Endometrial microvascular endothelial cells (primary cell): ENCODE results near the gene ADCK1. TPM values are rescaled to one million over a fixed set of nuclear protein-coding genes. Genes with fewer than 3 reads are reported as not detected.

Experiments used
- in situ Hi-C: cut with HindIII; loops from 2 replicates; pipeline ENCODE4 v1.10.0; 2017; ENCODE audit warnings: low sequenced_read_pairs, low pct_unique_long_range_greater_than_20kb; ENCODE audit errors: inconsistent ontology term
- total RNA-seq: library from RNA; depleted of rRNA; stranded (reverse); fragments of >200 nt; gene quantifications from one replicate; pipeline ENCODE4 v1.2.3, GENCODE V29; 2015; ENCODE audit errors: inconsistent ontology term

Gene ADCK1
- total RNA-seq, 1 donor from 2014 or later: 7.2 TPM

DNA sequence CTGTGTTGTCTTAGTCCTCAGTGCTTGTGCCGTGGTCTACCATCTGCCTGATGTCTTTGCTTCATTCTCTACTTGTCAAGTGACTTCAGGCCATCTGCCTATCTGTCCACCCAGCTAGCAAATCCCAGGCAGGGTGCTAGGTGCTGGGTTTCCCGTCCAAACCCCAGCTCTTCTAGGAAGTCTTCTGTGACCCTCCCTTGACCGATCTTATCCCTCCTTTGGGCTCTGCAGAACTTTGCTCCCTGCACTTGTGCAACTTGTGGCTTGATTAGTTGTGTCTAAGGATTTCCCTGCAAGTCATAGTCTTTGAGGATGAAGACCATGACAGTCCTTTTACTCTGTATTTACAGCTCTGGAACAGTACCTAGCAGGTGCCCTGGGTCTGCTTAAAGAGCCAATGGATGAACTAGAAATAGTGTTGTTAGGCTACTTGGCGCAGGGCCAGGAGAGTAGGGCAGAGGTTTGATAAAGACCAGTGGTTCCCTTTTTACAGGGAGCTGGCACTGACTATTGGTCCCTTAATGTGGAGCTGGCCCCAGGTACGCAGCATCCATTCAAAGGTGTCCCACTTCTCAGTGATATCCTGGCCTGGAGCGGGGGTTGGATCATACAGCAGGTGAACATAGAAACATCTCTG lies 60.1 kb downstream of the ADCK1 start:
- in situ Hi-C loops: no loop called here

- in situ Hi-C loops: no loop called here
Observed at GRCh38 chr14:77861201-77861600, 61.3 kb downstream of the ADCK1 start.

DNA sequence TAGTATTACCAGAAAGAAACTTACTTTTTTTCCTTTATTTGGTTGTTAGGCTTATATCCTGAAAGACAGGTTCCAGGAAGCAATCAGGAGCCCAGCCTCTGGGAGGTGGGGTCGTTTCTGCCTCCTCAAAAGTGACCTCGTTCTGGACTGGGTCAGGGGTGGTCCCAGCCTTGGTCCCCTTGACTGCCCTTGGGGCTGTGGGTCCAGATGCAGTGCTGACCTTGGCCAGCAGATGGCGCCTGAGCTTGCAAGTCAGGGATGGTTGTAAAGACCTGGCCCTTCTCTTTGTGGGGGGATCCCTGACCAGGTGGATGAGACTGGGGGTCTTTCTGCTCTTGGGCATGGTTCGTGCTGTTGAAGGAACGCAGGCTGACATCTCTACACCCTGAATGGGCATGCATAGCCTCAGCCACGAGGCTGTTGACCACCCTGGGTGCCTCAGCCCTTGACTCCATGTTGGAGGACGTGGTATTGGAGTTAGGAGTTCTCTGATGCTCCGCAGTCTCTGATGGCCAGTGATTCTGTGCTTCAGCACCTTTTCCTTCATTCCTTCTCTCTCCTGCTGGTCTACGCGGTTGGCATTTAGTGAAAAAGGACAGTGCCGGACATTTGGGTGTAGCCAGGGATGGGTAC lies 62.4 kb downstream of the ADCK1 start:
- in situ Hi-C loops: no loop called here

GRCh38 chr14:77864085-77864484 lies 64.2 kb downstream of the ADCK1 start:
- in situ Hi-C loops: no loop called here

GRCh38 chr14:77864580-77864979 lies 64.7 kb downstream of the ADCK1 start:
- in situ Hi-C loops: no loop called here

DNA sequence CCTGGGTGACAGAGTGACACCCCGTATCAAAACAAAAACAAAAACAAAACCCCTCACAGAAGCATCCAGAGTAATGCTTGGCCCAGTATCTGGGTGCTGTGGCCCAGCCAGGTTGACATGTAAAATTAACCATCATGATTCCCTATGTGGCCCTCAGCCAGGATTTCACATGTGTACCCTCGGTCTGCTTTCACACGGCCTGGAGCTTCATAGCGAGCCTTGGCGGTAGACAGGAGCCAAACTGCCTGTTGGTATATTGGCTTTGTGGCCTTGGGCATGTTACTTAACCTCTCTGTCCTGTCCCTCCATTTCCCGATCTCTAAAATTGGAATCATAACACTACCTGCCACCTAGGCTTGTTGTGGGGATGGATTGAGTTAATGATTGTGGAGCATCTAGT lies 65.5 kb downstream of the ADCK1 start:
- in situ Hi-C loops: no loop called here

DNA sequence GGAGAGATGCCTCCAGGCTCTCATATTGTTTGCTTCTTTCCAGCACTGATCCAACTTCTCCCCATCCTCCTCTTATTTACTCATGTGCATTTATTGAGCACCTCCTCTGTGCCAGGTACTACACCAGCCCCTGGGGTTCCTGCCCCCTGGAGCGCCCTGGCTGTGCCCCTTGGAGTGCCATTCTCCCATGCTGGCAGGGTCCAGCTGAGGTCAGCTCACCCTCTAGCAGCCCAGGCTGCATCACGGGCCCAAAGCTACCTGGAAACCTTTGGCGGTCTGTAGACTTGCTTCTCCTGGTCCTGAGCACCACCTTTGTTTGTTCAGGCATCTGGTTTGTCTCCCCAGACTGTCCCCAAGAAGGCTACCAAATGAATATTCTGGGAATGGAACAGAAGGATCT lies 67.0 kb downstream of the ADCK1 start:
- in situ Hi-C loops: no loop called here

DNA sequence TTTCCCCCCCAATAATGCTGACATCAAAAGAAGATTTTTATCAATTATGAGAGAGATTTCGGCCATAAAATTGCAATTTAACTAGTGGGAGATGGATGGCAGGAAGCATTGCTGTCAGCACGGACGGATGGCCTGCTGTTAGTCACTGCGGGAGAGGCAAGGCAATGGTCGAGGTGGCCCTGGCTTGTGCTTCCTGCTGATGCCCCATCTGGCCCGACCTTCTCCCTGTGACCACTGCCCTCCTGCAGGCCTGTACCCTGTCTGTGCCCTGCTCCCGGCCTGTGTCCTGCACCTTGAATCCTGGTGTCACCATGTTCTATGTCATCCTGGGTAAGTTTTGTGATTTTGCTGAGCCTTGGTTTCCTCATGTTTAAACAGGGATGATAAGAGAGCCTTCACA lies 67.6 kb downstream of the ADCK1 start:
- in situ Hi-C loops: no loop called here

DNA sequence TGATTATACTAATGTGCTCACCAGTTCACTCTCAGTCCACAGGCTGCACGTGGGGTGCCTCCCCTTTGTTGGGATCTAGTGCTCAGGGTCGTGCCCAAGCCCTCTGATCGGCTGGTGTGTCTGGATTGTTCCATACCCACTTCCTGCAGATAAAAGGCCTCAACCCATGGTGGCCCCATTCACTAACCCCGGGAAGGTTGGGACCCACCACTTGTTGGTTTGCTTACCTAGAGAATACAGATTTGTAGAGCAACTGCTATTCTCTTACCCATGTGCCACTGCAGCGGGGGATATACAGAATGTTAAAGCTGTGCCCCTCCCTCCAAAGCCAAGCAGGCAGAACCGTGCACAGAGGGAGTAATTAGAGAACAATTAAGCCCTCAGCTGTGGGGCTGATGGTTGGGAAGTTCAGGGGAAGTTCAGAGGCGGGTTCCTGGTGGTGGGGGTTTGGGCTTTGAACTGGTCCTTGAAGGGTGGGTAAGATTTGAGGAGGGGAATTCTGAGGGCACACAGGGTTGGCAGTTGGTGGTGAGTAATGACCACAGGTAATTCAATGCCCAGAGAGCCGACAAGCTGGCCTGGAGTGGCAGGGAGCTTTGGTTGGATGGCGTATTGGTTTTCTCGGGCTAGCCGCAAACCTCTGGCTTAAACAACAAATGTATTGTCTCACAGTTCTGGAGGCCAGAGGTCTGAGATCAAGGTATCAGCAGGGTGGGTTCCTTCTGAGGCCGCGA lies 68.8 kb downstream of the ADCK1 start:
- in situ Hi-C loops: no loop called here

DNA sequence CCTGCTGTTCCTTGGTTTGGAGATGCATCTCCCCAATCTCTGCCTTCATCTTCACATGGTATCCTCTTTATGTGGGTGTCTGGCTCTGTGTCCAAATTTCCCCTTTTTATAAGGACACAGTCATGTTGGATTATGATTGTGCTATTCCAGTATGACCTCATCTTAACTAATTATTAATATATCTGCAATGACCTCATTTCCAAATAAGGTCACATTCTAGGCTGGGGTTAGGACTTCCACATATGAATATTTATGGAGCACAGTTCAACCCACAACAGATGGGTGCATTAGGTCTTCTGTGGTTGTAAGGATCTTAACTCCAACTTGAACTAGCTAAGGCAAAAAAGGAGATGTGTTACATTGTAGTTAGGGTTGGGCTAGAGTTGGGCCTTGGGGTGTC lies 69.4 kb downstream of the ADCK1 start:
- in situ Hi-C loops: no loop called here

DNA sequence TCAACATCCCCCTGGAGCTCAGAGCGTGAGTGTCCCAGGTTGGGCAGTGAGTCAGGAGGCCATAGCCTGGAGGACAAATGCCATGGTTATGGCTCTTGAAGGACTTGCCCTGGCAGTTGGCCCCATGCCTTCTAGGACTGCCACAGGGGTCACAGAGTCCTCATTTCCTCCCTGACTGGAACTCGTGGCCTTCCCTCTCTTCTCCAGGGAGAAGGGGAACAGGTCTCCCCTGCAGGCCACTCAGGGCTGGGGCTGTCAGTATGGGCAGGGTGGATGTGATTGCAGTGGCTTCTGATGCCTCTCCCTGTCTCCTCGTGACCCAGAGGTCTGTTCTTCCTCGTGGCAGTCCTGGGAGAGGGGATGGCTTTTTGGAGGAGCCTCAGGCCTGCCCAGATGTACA lies 70.7 kb downstream of the ADCK1 start:
- in situ Hi-C loops: no loop called here

DNA sequence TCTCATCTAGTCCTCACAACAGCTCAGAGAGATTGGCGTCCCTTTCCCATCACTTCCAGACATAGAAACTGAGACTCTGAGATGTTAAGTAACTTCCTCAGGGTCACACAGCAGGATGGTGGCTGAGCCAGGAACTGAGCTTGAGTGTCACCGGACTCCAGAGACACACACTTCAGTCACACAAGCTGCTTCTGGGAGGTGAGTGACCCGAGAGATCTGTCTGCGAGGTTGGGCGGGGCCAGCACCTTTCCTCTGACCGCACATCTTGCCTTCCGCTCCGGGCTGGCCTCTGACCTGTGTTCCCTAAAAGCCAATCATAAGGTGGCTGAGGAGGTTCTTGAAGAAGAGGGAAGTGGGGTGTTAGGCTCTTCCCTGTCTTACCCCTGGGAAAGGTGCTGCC lies 72.2 kb downstream of the ADCK1 start:
- in situ Hi-C loops: no loop called here

DNA sequence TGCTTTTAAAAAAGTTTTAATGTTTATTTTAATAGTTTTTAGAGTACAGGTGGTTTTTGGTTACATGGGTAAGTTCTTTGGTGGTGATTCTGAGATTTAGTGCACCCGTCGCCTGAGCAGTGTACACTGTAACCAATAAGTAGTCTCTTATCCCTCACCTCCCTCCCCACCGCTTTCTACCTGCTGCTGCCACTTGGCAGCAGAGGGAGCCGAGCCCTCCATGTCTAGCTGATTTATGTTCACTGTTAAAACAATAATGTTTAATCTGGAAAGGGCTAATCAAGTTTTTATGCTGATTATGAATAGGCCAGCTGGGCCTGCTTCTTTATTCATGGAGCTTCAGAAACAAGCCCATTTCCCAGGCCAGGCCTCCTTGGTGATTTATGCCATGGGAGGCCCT lies 73.1 kb downstream of the ADCK1 start:
- in situ Hi-C loops: no loop called here

GRCh38 chr14:77878783-77879182 lies 78.9 kb downstream of the ADCK1 start:
- in situ Hi-C loops: no loop called here

DNA sequence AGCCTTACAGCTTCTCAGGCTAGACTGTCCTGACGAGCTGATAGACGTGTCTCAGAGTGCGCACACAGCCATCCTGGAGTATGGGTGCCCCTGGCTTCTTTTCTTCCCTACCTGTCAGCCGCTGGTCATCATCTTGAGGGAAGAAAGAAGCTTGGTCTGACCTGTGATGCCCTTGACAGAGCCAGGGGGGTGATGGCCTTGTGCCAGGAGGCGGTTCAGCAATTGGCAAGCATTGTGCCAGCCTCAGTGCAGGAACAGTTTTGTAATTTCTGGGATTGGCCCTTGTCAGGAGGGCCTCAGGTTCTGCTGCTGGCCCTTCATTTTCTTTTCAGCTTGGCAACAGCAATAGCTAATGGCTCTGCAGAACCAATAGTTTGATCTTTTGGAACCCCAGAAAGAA lies 80.1 kb downstream of the ADCK1 start:
- in situ Hi-C loops: no loop called here

DNA sequence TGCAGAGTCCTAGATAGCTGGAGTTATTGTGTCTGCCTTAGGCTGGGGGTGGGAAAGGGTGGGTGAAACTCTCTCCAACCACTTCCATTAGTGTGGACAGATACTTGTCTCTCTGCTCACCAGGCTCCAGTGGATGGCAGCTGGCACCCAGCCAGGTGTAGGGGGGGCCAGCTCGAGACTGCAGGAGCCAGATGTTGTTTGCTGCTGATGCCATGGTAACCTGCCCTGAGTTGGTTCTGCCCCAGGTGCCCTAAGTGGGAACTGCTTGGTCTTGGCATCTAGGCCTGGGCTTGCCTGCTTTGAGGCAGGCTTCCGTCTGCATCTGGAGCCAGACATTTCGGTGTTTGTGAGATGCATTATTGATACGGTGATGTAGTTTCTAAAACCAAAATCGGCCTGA lies 82.2 kb downstream of the ADCK1 start:
- in situ Hi-C loops: no loop called here

DNA sequence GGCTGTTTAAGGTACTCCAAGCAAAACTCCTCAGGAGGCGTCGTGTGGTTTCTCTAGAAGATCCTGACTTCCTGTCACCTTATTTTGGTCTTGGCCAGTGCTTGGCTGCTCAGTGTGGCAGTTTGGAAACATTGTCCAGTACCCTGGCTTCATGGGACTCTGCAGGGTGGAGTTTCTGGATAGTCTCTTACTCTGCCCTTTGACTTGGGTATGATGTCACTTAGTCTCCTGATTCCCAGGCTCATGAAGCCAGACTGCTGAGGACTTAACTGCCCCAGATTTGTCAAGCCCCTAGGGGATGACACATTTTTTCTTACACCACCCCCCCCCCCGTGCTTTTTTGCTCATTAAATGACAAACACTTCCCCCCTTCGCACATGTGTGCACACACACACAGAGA lies 82.7 kb downstream of the ADCK1 start:
- in situ Hi-C loops: no loop called here

GRCh38 chr14:77883131-77883846 lies 83.4 kb downstream of the ADCK1 start:
- in situ Hi-C loops: no loop called here

- in situ Hi-C loops: no loop called here
Observed at GRCh38 chr14:77883847-77884238, 83.9 kb downstream of the ADCK1 start.

GRCh38 chr14:77885367-77885766 lies 85.5 kb downstream of the ADCK1 start:
- in situ Hi-C loops: no loop called here
